Kidney (tissue), 14 donors: Measurements from ENCODE around the gene ZNF469. TPM values are rescaled to one million over a fixed set of nuclear protein-coding genes. Genes with fewer than 3 reads are reported as not detected.

ENCODE experiments used
- DNase-seq, 5 donors: peaks; one replicate each; pipeline ENCODE4 v3.0.0-alpha.2; 2013 to 2020
- FAIRE-seq: peaks from 2 replicates; lab custom pipeline; 2012; peaks lifted over from hg19 to GRCh38; lab: Jason Lieb, UNC
- H3K27ac ChIP-seq, 2 donors: one replicate each; pipeline ENCODE4 v1.7.0; 2013; ENCODE audit warnings: low read depth in 2 of 2, low read length in 2 of 2, inconsistent platforms in 1 of 2
- H3K27me3 ChIP-seq: one replicate; pipeline ENCODE4 v1.7.1; 2013; ENCODE audit warnings: low read length, inconsistent platforms; ENCODE audit not compliant: control insufficient read depth, insufficient read depth
- H3K36me3 ChIP-seq, 3 donors: one replicate each; pipeline versions ENCODE4 v1.7.0 to v1.7.1; 2013; ENCODE audit warnings: low read length in 3 of 3, control low read depth in 1 of 3, inconsistent platforms in 1 of 3; ENCODE audit not compliant: insufficient read depth in 3 of 3, control insufficient read depth in 2 of 3
- H3K4me1 ChIP-seq, 3 donors: one replicate each; pipeline versions ENCODE4 v1.7.0 to v1.7.1; 2013; ENCODE audit warnings: low read length in 3 of 3, inconsistent platforms in 1 of 3, low read depth in 1 of 3; ENCODE audit not compliant: control insufficient read depth in 2 of 3, insufficient read depth in 2 of 3
- H3K4me3 ChIP-seq, 3 donors: one replicate each; pipeline versions ENCODE4 v1.7.0 to v1.8.1; 2013; ENCODE audit warnings: low read length in 3 of 3, control low read depth in 1 of 3, inconsistent platforms in 1 of 3
- H3K9ac ChIP-seq, 3 donors: one replicate each; pipeline versions ENCODE4 v1.7.0 to v1.7.1; 2013; ENCODE audit warnings: low read length in 3 of 3, control low read depth in 1 of 3, inconsistent platforms in 1 of 3
- H3K9me3 ChIP-seq, 3 donors: one replicate each; pipeline versions ENCODE4 v1.7.0 to v1.7.1; 2013; ENCODE audit warnings: low read length in 3 of 3, control low read depth in 1 of 3, inconsistent platforms in 1 of 3; ENCODE audit not compliant: control insufficient read depth in 2 of 3, insufficient read depth in 1 of 3
- CTCF ChIP-seq: IDR thresholded peaks from 3 replicates; pipeline ENCODE4 v1.5.1; 2012; ENCODE audit warnings: mild to moderate bottlenecking, moderate library complexity, borderline replicate concordance; ENCODE audit not compliant: insufficient read depth; ENCODE audit errors: extremely low read depth
- intact Hi-C: fragments of 100-400 bp; cut with DNase I; formaldehyde crosslinking; loops from one replicate; pipeline ENCODE4 v1.11.1; 2022
- polyA plus RNA-seq: library from polyadenylated mRNA; stranded (reverse); fragments of 350-450 nt; fragmentation: Illumina TruSeq; extraction: RNeasy Lipid Tissue Mini Kit (QIAGEN cat#74804); gene quantifications from one replicate; pipeline ENCODE4 v1.2.3, GENCODE V29; 2014; ENCODE audit warnings: low read depth, low replicate concordance; ENCODE audit not compliant: insufficient read depth
- total RNA-seq: library from RNA; stranded (reverse); fragmentation: NEBNext Ultra II Directional; extraction: Animal tissue kit (Norgen Biotek cat#: 25700); gene quantifications from one replicate; pipeline ENCODE4 v1.2.1, GENCODE V29; 2021
- donor health status: control.
- donor health status: control.
- donor health status: control.
- donor health status: control.
- donor health status: control.
- donor health status: DM: yes; HTN: yes; CAD: no.
- donor health status: Normal renal cell carcinoma (clear cell type).

The ZNF469 gene
- total and polyA plus RNA-seq, 2 donors from 2014 or later: 0.09 to 1.6 TPM

GRCh38 chr16:88428616-88429386, 46.0 kb downstream of the ZNF469 start:
- no peaks in the 10 kb centered on the region for H3K27me3 ChIP-seq
- H3K36me3 ChIP-seq: no peaks in the 10 kb centered on the region
- H3K4me1 ChIP-seq: no peaks in the 10 kb centered on the region
- H3K4me3 ChIP-seq: no peak overlapping the region
- no peak overlapping the region for H3K27ac ChIP-seq
- DNase-seq (no peak), FAIRE-seq (no peak)
- no peaks in the 10 kb centered on the region for H3K9me3 ChIP-seq
- no peak overlapping the region for H3K9ac ChIP-seq
- intact Hi-C loops: no loop called here
- no peak for TF ChIP-seq CTCF

GRCh38 chr16:88429387-88430184, 46.8 kb downstream of the ZNF469 start:
- DNase-seq (peak in 1 of 5 donors; percentile 19), FAIRE-seq (no peak)
- Histone ChIP-seq H3K36me3 (no peaks in the 10 kb centered on the region), H3K27me3 (no peaks in the 10 kb centered on the region), H3K9ac (no peak overlapping the region), H3K9me3 (no peaks in the 10 kb centered on the region), H3K4me1 (no peaks in the 10 kb centered on the region), H3K27ac (no peak overlapping the region), H3K4me3 (no peak overlapping the region)
- intact Hi-C loops: loop anchor here (10.0 kb wide), 1 partner anchor 235 kb away; no protein-coding TSS in a partner anchor
- TF ChIP-seq CTCF: no peak

GRCh38 chr16:88430185-88430523, 47.4 kb downstream of the ZNF469 start:
- Histone ChIP-seq H3K4me3 (no peak overlapping the region), H3K4me1 (no peaks in the 10 kb centered on the region), H3K27me3 (no peaks in the 10 kb centered on the region), H3K27ac (no peak overlapping the region), H3K9me3 (no peaks in the 10 kb centered on the region), H3K36me3 (no peaks in the 10 kb centered on the region), H3K9ac (no peak overlapping the region)
- FAIRE-seq: no peak
- intact Hi-C loops: loop anchor here (10.0 kb wide), 1 partner anchor 235 kb away; no protein-coding TSS in a partner anchor
- TF ChIP-seq CTCF: no peak
- peak in 2 of 5 donors; percentile 36 to 69 for DNase-seq
